Thymus (tissue), 11 donors: ENCODE data around the gene MYO18B. TPM values are rescaled to one million over a fixed set of nuclear protein-coding genes. Genes with fewer than 3 reads are reported as not detected.

Source experiments
- DNase-seq, 9 donors: peaks; one replicate each; pipeline ENCODE4 v3.0.0-alpha.2; 2013; ENCODE audit warnings: low spot score in 9 of 9, low read depth in 6 of 9, missing footprints in 1 of 9
- H3K27ac ChIP-seq, 2 donors: one replicate each; pipeline ENCODE4 v1.5.1; 2013; ENCODE audit warnings: control low read depth in 1 of 2, low read depth in 1 of 2, low read length in 1 of 2, mild to moderate bottlenecking in 1 of 2, moderate library complexity in 1 of 2
- H3K27me3 ChIP-seq, 2 donors: one replicate each; pipeline ENCODE4 v1.5.1; 2013; ENCODE audit warnings: low read length in 1 of 2; ENCODE audit not compliant: control insufficient read depth in 2 of 2, insufficient read depth in 1 of 2
- H3K36me3 ChIP-seq, 2 donors: one replicate each; pipeline ENCODE4 v1.5.1; 2013; ENCODE audit warnings: low read length in 1 of 2, mild to moderate bottlenecking in 1 of 2, moderate library complexity in 1 of 2; ENCODE audit not compliant: control insufficient read depth in 2 of 2, insufficient read depth in 2 of 2
- H3K4me1 ChIP-seq, 2 donors: one replicate each; pipeline ENCODE4 v1.5.1; 2013; ENCODE audit warnings: low read length in 2 of 2; ENCODE audit not compliant: control insufficient read depth in 2 of 2, insufficient read depth in 2 of 2
- H3K4me3 ChIP-seq, 2 donors: one replicate each; pipeline ENCODE4 v1.5.1; 2013; ENCODE audit warnings: low read length in 2 of 2, control low read depth in 1 of 2, mild to moderate bottlenecking in 1 of 2
- H3K9me3 ChIP-seq, 2 donors: one replicate each; pipeline ENCODE4 v1.5.1; 2013; ENCODE audit warnings: low read length in 1 of 2, mild to moderate bottlenecking in 1 of 2; ENCODE audit not compliant: control insufficient read depth in 2 of 2, insufficient read depth in 1 of 2
- WGBS: extraction: QIAGEN DNeasy Blood & Tissue Kit; methylation state at CpG from one replicate; pipeline ENCODE4 v1.1.7; 2013; 5-methylcytosine and 5-hydroxymethylcytosine counted together
- polyA plus RNA-seq: library from polyadenylated mRNA; stranded (reverse); fragments of 200-250 nt; gene quantifications from one replicate; pipeline ENCODE4 v1.2.3, GENCODE V29; 2013
- total RNA-seq: library from RNA; stranded (reverse); fragments of 120-200 nt; gene quantifications from one replicate; pipeline ENCODE4 v1.2.4, GENCODE V29; 2013
- donor health status: healthy.

MYO18B gene
- total and polyA plus RNA-seq, 2 donors: 2.4 to 13.8 TPM

GRCh38 chr22:25833091-25833490, 91.1 kb downstream of the MYO18B start:
- Histone ChIP-seq H3K27ac (no peak overlapping the region), H3K4me1 (no peaks in the 10 kb centered on the region), H3K27me3 (no peaks in the 10 kb centered on the region), H3K36me3 (no peaks in the 10 kb centered on the region), H3K9me3 (no peaks in the 10 kb centered on the region), H3K4me3 (no peak overlapping the region)
- 84% methylated on average over 5 of the region's 5 CpGs for WGBS
- no peak for DNase-seq

DNA sequence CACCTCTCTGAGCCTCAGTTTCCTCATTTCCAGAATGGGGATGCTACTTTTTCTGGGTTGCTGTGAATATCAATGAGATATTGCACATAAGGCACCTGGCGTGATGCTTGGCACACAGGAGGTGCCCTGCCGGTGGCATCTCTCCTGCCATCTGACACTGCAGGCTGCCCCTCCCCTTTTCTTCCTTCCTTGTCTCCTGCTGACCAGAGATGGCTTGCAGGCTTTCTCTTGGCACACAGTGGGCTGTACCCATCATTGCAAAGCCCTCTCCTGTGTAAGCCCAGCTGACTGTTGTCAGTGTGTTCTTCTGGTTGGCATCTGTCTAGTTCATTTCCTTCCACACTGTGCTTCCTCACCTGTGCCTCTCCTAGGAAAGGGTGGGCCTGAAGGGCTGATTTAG, 91.7 kb downstream of the MYO18B start:
- DNase-seq: no peak
- Histone ChIP-seq H3K9me3 (no peaks in the 10 kb centered on the region), H3K27me3 (no peaks in the 10 kb centered on the region), H3K36me3 (no peaks in the 10 kb centered on the region), H3K4me1 (no peaks in the 10 kb centered on the region), H3K4me3 (no peak overlapping the region), H3K27ac (no peak overlapping the region)
- 90% methylated on average over 2 of the region's 2 CpGs for WGBS

- Histone ChIP-seq H3K4me3 (no peak overlapping the region), H3K36me3 (no peaks in the 10 kb centered on the region), H3K27me3 (no peaks in the 10 kb centered on the region), H3K9me3 (no peaks in the 10 kb centered on the region), H3K4me1 (no peaks in the 10 kb centered on the region), H3K27ac (no peak overlapping the region)
- DNase-seq: no peak
- WGBS: 92% methylated on average over 4 of the region's 4 CpGs
Measured at GRCh38 chr22:25834490-25834889, 92.5 kb downstream of the MYO18B start.

DNA sequence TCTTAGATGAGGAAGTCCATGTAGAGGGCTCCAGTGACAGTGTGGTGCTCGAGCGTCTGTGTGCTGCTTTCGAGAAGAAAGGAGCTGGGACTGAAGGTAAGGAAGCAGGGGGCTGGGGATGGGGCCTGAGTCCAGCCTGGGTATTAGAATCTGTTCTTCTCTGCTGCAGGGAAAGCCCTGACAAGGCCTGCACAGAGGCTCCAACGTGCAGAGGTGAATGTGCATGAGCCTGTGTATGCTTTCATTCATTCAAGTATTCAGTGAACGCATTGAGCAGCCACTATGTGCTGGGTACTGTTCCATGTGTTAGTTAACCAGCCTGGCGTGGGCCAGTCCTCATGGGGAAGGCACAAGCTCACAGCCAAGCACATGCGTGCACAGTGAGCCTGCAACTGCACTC, 93.4 kb downstream of the MYO18B start:
- no peaks in the 10 kb centered on the region for H3K36me3 ChIP-seq
- H3K4me1 ChIP-seq: no peaks in the 10 kb centered on the region
- H3K4me3 ChIP-seq: no peak overlapping the region
- H3K27me3 ChIP-seq: no peaks in the 10 kb centered on the region
- H3K9me3 ChIP-seq: no peaks in the 10 kb centered on the region
- H3K27ac ChIP-seq: no peak overlapping the region
- no peak for DNase-seq
- WGBS: 82% methylated on average over 7 of the region's 7 CpGs

GRCh38 chr22:25837288-25837900, 95.4 kb downstream of the MYO18B start:
- Histone ChIP-seq H3K9me3 (no peaks in the 10 kb centered on the region), H3K4me1 (no peaks in the 10 kb centered on the region), H3K27me3 (no peaks in the 10 kb centered on the region), H3K27ac (no peak overlapping the region), H3K4me3 (no peak overlapping the region), H3K36me3 (no peaks in the 10 kb centered on the region)
- no peak for DNase-seq
- 94% methylated on average over 9 of the region's 9 CpGs for WGBS

- DNase-seq: no peak
- no peaks in the 10 kb centered on the region for H3K36me3 ChIP-seq
- no peaks in the 10 kb centered on the region for H3K27me3 ChIP-seq
- 89% methylated on average over 12 of the region's 12 CpGs for whole genome bisulfite sequencing
- H3K27ac ChIP-seq: no peak overlapping the region
- H3K9me3 ChIP-seq: no peaks in the 10 kb centered on the region
- no peaks in the 10 kb centered on the region for H3K4me1 ChIP-seq
- no peak overlapping the region for H3K4me3 ChIP-seq
Measured at GRCh38 chr22:25838960-25839741, 97.2 kb downstream of the MYO18B start.

- DNase-seq: no peak
- 83% methylated on average over 6 of the region's 6 CpGs for WGBS
- Histone ChIP-seq H3K4me1 (no peaks in the 10 kb centered on the region), H3K4me3 (no peak overlapping the region), H3K27me3 (no peaks in the 10 kb centered on the region), H3K36me3 (no peaks in the 10 kb centered on the region), H3K27ac (no peak overlapping the region), H3K9me3 (no peaks in the 10 kb centered on the region)
Measured at GRCh38 chr22:25839755-25840154, 97.8 kb downstream of the MYO18B start.

- no peaks in the 10 kb centered on the region for H3K36me3 ChIP-seq
- 90% methylated on average over 5 of the region's 5 CpGs for WGBS
- no peaks in the 10 kb centered on the region for H3K4me1 ChIP-seq
- DNase-seq: no peak
- H3K9me3 ChIP-seq: no peaks in the 10 kb centered on the region
- no peaks in the 10 kb centered on the region for H3K27me3 ChIP-seq
- H3K27ac ChIP-seq: no peak overlapping the region
- no peak overlapping the region for H3K4me3 ChIP-seq
Measured at GRCh38 chr22:25840167-25840566, 98.2 kb downstream of the MYO18B start.

- 62% methylated on average over 3 of the region's 3 CpGs for WGBS
- Histone ChIP-seq H3K27me3 (no peaks in the 10 kb centered on the region), H3K9me3 (no peaks in the 10 kb centered on the region), H3K4me3 (no peak overlapping the region), H3K4me1 (no peaks in the 10 kb centered on the region), H3K27ac (no peak overlapping the region), H3K36me3 (no peaks in the 10 kb centered on the region)
- DNase-seq: no peak
Measured at GRCh38 chr22:25840891-25841290, 98.9 kb downstream of the MYO18B start.
